HepG2 (cell line): ENCODE measurements around the gene CDH23.

ENCODE experiments used
- ATF6 ChIP-seq: sonication (generic); formaldehyde crosslinking; conservative IDR thresholded peaks from 2 replicates; pipeline ENCODE4 v1.4.0; 2020; ENCODE audit warnings: missing genetic modification reagents
- EHMT2 ChIP-seq: fragments of 200-600 bp; sonication (generic); IDR thresholded peaks from 2 replicates; pipeline ENCODE4 v1.7.0; 2017; ENCODE audit warnings: antibody characterized with exemption, low read depth, low read length, borderline replicate concordance
- HINFP ChIP-seq: sonication (generic); formaldehyde crosslinking; IDR thresholded peaks from 2 replicates; pipeline ENCODE4 v1.4.0; 2020; ENCODE audit warnings: low read depth, mild to moderate bottlenecking, missing genetic modification reagents
- JUND ChIP-seq: sonication (generic); formaldehyde crosslinking; IDR thresholded peaks from 2 replicates; pipeline ENCODE4 v1.8.0; 2022; ENCODE audit warnings: mild to moderate bottlenecking, missing genetic modification reagents
- NFYB ChIP-seq: sonication (generic); formaldehyde crosslinking; IDR thresholded peaks from 2 replicates; pipeline ENCODE4 v1.4.0; 2020; ENCODE audit warnings: missing genetic modification reagents
- RAD51 ChIP-seq: fragments of 450-650 bp; IDR thresholded peaks from 2 replicates; pipeline ENCODE4 v1.6.1; 2016; ENCODE audit warnings: borderline replicate concordance
- REST ChIP-seq, 2 experiments: IDR thresholded peaks; 2 replicates each; pipeline ENCODE4 v1.6.1; 2011 to 2012; ENCODE audit warnings: low read length in 2 of 2, borderline replicate concordance in 1 of 2, low read depth in 1 of 2, mild to moderate bottlenecking in 1 of 2, moderate library complexity in 1 of 2
- ZBED4 ChIP-seq: sonication (generic); formaldehyde crosslinking; IDR thresholded peaks from 2 replicates; pipeline ENCODE4 v1.4.0; 2020; ENCODE audit warnings: missing genetic modification reagents, borderline replicate concordance
- ZBTB34 ChIP-seq: sonication (generic); formaldehyde crosslinking; IDR thresholded peaks from 2 replicates; pipeline ENCODE4 v1.8.0; 2022; ENCODE audit warnings: mild to moderate bottlenecking, missing genetic modification reagents
- ZNF10 ChIP-seq: sonication (generic); formaldehyde crosslinking; IDR thresholded peaks from 2 replicates; pipeline ENCODE4 v1.4.0; 2020; ENCODE audit warnings: mild to moderate bottlenecking, low read depth, missing genetic modification reagents, borderline replicate concordance
- ZNF24 ChIP-seq: fragments of 450-650 bp; IDR thresholded peaks from 2 replicates; pipeline ENCODE4 v1.6.1; 2017; ENCODE audit warnings: antibody characterized with exemption, mild to moderate bottlenecking
- ZNF570 ChIP-seq: sonication (generic); formaldehyde crosslinking; IDR thresholded peaks from 2 replicates; pipeline ENCODE4 v1.4.0; 2020; ENCODE audit warnings: mild to moderate bottlenecking, missing genetic modification reagents, borderline replicate concordance
- ZNF800 ChIP-seq: sonication (generic); formaldehyde crosslinking; IDR thresholded peaks from 2 replicates; pipeline ENCODE4 v1.4.0; 2020; ENCODE audit warnings: missing genetic modification reagents

GRCh38 chr10:71666639-71667386 is 270.1 kb downstream of the CDH23 start:
- TF ChIP-seq RAD51: no peak
- TF ChIP-seq HINFP: no peak
- no peak for TF ChIP-seq ZNF24
- no peak for TF ChIP-seq NFYB (CRISPR knock-in tag)
- TF ChIP-seq EHMT2: no peak
- no peak for TF ChIP-seq ZNF10
- no peak for TF ChIP-seq ZNF570 (CRISPR knock-in tag)
- TF ChIP-seq ZNF800 (CRISPR knock-in tag): no peak
- TF ChIP-seq REST (IDR thresholded peaks at IDR 0.05; ENCODE audit: borderline replicate concordance in 1 of 2, low read depth in 1 of 2, low read length in 2 of 2): no peak
- no peak for TF ChIP-seq ZBTB34 (CRISPR knock-in tag)
- no peak for TF ChIP-seq ZBED4
- TF ChIP-seq JUND (CRISPR knock-in tag): no peak
- TF ChIP-seq ATF6: no peak
